ENCODE results near the gene ATP2B2. TPM values are rescaled to one million over a fixed set of nuclear protein-coding genes. Genes with fewer than 3 reads are reported as not detected.
A peak's percentile ranks its signal among the peaks of the same experiment; 100 is the strongest.

The ATP2B2 gene
- polyA plus RNA-seq, 2 of the 4 experiments (the other 2 are of a cell fraction), result 0.03 to 0.04 TPM

DNA sequence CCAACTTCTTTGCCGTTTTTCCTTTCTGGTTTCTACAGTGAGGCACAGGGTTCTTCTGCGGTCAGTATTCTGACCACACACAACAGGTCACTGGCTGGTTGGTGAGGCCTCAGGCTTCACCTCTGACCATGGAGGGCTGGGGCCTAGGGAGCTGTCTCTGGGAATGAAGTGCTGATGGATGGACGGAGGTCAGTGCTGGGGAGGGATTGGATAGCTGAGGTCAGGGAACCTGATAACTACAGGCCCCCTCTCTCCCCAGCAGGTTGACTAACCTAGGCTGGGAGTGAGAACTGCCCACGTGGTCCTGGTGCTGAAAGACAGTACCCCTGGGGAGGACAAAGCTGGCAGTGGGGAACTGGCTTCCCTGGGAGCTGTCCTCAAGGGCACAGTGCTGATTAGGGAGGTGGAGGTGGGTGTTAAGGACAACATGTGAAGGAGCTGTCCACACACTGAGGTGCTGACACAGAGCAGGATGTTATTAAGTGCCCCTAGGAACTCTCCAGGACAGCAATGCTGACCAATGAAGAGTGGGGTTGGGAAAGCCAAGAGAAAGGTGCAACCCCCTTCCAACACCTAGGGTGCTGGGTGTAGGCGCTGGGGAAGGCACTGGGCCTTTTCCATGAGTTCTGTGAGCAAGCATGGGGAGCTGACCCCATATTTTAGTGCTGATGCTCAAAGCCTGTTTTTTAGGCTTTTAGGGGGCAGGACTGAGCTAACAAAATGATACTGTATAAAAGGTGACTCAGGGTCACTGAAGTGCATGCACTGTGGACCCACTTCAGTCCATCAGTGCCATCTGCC lies 45.2 kb downstream of the ATP2B2 start (continued):
- peak; percentile 95 for TF ChIP-seq REST (IDR thresholded peaks at IDR 0.05)
- no peak for TF ChIP-seq BHLHE40 (IDR thresholded peaks at IDR 0.05; ENCODE audit: low read depth, low read length)

DNA sequence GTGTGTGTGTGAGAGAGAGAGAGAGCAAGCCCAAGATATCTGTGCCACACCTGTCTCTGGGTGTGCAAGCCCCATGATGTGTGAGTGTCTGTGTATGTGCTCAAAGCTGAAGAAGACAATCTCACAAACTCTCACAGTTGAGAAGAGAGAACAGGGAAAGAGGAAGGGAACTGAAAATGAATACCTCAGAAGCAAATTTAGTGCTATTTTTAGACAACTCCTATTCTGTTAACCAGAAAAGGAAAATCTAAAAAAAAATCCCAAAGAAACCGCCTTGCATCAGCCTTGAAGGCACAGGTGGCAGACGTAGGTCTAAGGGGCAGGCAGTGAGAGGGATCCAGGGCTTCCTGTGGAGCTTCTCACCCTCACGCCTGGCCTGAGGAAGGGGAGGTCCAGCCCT lies 47.8 kb downstream of the ATP2B2 start:
- no peak for ATAC-seq
- CTCF ChIA-PET, result no interaction called here
- WGBS (ENCODE audit: missing lambda C conversion rate), result 0% methylated on average over 3 of the region's 3 CpGs

More for the DNA sequence above, 47.8 kb downstream of the ATP2B2 start:
- Histone ChIP-seq H3K4me1 (no peaks in the 10 kb centered on the region), H3K4me3 (no peak overlapping the region), H3K4me2 (no peak overlapping the region), H3K9me3 (no peaks in the 10 kb centered on the region), H3K27ac (no peak overlapping the region)
- POLR2A ChIA-PET, result no interaction called here
- TF ChIP-seq PHF8 (IDR thresholded peaks at IDR 0.05; ENCODE audit: borderline replicate concordance, low read depth) (no peak), MAFK (IDR thresholded peaks at IDR 0.05; ENCODE audit: partially characterized antibody) (no peak), MYC (IDR thresholded peaks at IDR 0.05; ENCODE audit: borderline replicate concordance, low read length) (no peak), TP53 (CRISPR knock-in tag; IDR thresholded peaks at IDR 0.05) (no peak), REST (IDR thresholded peaks at IDR 0.05) (no peak), ZC3H11A (IDR thresholded peaks at IDR 0.05) (no peak), POLR2AphosphoS2 (conservative IDR thresholded peaks at IDR 0.05; ENCODE audit: low read length) (no peak), HEYL (CRISPR knock-in tag; IDR thresholded peaks at IDR 0.05) (no peak), JUNB (IDR thresholded peaks at IDR 0.05) (no peak), TFCP2L1 (CRISPR knock-in tag; IDR thresholded peaks at IDR 0.05) (no peak), NPAS2 (CRISPR knock-in tag; IDR thresholded peaks at IDR 0.05; ENCODE audit: borderline replicate concordance) (no peak), CBX2 (IDR thresholded peaks at IDR 0.05; ENCODE audit: borderline replicate concordance, low read depth) (no peak), CHD4 (IDR thresholded peaks at IDR 0.05; ENCODE audit: borderline replicate concordance) (no peak)
- TF ChIP-seq, protein P1, sequence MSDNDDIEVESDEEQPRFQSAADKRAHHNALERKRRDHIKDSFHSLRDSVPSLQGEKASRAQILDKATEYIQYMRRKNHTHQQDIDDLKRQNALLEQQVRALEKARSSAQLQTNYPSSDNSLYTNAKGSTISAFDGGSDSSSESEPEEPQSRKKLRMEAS (IDR thresholded peaks at IDR 0.05), result no peak
- TF ChIP-seq, protein P2, sequence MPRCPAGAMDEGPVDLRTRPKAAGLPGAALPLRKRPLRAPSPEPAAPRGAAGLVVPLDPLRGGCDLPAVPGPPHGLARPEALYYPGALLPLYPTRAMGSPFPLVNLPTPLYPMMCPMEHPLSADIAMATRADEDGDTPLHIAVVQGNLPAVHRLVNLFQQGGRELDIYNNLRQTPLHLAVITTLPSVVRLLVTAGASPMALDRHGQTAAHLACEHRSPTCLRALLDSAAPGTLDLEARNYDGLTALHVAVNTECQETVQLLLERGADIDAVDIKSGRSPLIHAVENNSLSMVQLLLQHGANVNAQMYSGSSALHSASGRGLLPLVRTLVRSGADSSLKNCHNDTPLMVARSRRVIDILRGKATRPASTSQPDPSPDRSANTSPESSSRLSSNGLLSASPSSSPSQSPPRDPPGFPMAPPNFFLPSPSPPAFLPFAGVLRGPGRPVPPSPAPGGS (IDR thresholded peaks at IDR 0.05), result no peak
- TF ChIP-seq, protein P3, sequence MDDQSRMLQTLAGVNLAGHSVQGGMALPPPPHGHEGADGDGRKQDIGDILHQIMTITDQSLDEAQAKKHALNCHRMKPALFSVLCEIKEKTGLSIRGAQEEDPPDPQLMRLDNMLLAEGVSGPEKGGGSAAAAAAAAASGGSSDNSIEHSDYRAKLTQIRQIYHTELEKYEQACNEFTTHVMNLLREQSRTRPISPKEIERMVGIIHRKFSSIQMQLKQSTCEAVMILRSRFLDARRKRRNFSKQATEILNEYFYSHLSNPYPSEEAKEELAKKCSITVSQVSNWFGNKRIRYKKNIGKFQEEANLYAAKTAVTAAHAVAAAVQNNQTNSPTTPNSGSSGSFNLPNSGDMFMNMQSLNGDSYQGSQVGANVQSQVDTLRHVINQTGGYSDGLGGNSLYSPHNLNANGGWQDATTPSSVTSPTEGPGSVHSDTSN (IDR thresholded peaks at IDR 0.05), result no peak
- DNase-seq (ENCODE audit: low read depth in 1 of 2, low spot score in 1 of 2), result no peak
- no peak for FAIRE-seq
